ENCODE results near the gene IL1RAP. TPM values are rescaled to one million over a fixed set of nuclear protein-coding genes. Genes with fewer than 3 reads are reported as not detected.

The IL1RAP gene
- total and polyA plus RNA-seq, 9 of the 15 experiments (the other 6 are each of a cell fraction or from before 2014, with no cell fraction given) = 0.23 to 1.8 (median 0.88) TPM

DNA sequence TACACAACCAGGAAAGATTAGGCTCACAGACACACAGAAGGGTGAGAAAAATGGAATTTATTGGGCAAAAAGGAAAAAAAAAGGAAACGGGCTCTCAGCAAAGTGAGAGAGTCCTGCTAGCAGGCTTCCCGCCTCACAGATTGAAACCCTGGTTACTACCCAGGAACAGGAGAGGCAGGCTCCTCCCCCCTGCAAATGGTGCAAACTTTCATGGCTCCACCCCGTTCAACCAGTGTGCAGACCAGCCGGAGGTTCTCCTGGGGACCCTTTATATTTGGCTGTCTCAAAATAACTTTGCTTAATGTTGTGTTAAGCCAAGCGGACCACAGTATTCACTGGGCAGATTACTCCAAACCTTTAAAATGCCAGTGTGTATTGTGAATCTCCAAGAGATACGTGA lies 40.3 kb downstream of the IL1RAP start (continued):
- TF ChIP-seq, protein P1, sequence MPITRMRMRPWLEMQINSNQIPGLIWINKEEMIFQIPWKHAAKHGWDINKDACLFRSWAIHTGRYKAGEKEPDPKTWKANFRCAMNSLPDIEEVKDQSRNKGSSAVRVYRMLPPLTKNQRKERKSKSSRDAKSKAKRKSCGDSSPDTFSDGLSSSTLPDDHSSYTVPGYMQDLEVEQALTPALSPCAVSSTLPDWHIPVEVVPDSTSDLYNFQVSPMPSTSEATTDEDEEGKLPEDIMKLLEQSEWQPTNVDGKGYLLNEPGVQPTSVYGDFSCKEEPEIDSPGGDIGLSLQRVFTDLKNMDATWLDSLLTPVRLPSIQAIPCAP (CRISPR knock-in tag; IDR thresholded peaks at IDR 0.05; ENCODE audit: borderline replicate concordance) = no peak
- TF ChIP-seq POLR3A (IDR thresholded peaks at IDR 0.05; ENCODE audit: borderline replicate concordance, extremely low read depth, insufficient read depth, insufficient read length) (no peak), SMARCE1 (IDR thresholded peaks at IDR 0.05) (no peak), MCM5 (IDR thresholded peaks at IDR 0.05; ENCODE audit: low read depth) (no peak), SOX6 (IDR thresholded peaks at IDR 0.05) (no peak)

DNA sequence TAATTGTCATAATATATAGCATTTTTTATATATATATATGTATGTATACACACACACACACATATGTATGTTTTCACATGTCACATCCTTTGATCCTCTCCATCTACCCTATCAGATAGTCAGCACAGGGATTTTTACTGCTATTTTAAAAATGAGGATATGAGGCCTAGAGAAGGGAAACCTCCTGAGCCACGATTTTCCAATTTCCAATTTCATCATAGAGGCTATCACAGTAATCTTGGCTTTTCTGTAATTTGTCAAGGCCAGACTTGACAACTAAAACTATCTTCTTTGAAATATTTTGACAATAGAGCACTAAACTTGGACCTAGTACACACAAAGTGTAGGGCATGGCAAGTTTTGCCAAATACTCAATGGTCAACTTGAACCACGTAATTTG lies 42.5 kb downstream of the IL1RAP start:
- CTCF ChIA-PET (ENCODE audit: low intra/inter-chr PET ratio) = no interaction called here
- Histone ChIP-seq H2AFZ (ENCODE audit: low read depth, low read length) (no peak overlapping the region), H3K4me1 (replicated peaks in 1 of 2; ENCODE audit: control insufficient read depth in 2 of 2, insufficient read depth in 2 of 2, low read length in 2 of 2) (no peaks in the 10 kb centered on the region), H3K79me2 (ENCODE audit: control insufficient read depth, insufficient read depth, low read length) (no peaks in the 10 kb centered on the region), H3K27me3 (ENCODE audit: control insufficient read depth in 2 of 2, insufficient read depth in 2 of 2, low read length in 2 of 2) (no peaks in the 10 kb centered on the region), H3K9me1 (ENCODE audit: control insufficient read depth, insufficient read depth, low read length) (no peaks in the 10 kb centered on the region), H3K4me2 (ENCODE audit: insufficient read depth, low read length) (no peak overlapping the region), H3K27ac (ENCODE audit: extremely low read depth, low read depth, low read length) (no peak overlapping the region), H3K36me3 (ENCODE audit: control insufficient read depth, insufficient read depth, low read length) (no peaks in the 10 kb centered on the region), H3K4me3 (no peak overlapping the region), H3K9ac (ENCODE audit: insufficient read depth in 1 of 2, low read depth in 2 of 2, low read length in 2 of 2) (no peak overlapping the region), H4K20me1 (replicated peaks; ENCODE audit: control insufficient read depth, insufficient read depth, low read length) (no peaks in the 10 kb centered on the region), H3K9me3 (replicated peaks; ENCODE audit: control insufficient read depth, insufficient read depth, low read depth, low read length) (0 out of 2 replicates have a peak, but pooled peaks cover 2% of the 10 kb centered on the region)
- 4% methylated on average over 2 of the region's 2 CpGs for WGBS (ENCODE audit: insufficient coverage, low coverage, missing lambda C conversion rate)
- TF ChIP-seq ZNF445 (CRISPR knock-in tag; IDR thresholded peaks at IDR 0.05; ENCODE audit: low read depth) (no peak), FOXK2 (conservative IDR thresholded peaks at IDR 0.05 in 1 of 2, IDR thresholded peaks at IDR 0.05 in 1 of 2; ENCODE audit: low read depth in 2 of 2) (no peak), TAF9B (IDR thresholded peaks at IDR 0.05; ENCODE audit: partially characterized antibody) (no peak)
- intact Hi-C loops (cut with micrococcal nuclease) = no loop called here
- FAIRE-seq (no peak), ATAC-seq (no peak), DNase-seq (ENCODE audit: extremely low read depth in 1 of 4, low spot score in 3 of 4) (no peak)
- in situ Hi-C loops (cut with MboI) = no loop called here
- POLR2A ChIA-PET = no interaction called here
- BruUV-seq (replicated peaks) = no TSS peak
